NCI-H524 treated with DMSO at 0.1 percent for 48 hours (cell line): ENCODE measurements around the gene TREM1.
A peak's percentile ranks its signal among the peaks of the same experiment; 100 is the strongest.
"Not testable (repeated sequence)": the region's sequence is repeated elsewhere in the genome, so short reads cannot be mapped to it uniquely, and the experiment has no call there.

Source experiments
- DNase-seq: peaks from one replicate; lab custom pipeline; 2025; lab: John Stamatoyannopoulos, UW

The TREM1 gene

DNA sequence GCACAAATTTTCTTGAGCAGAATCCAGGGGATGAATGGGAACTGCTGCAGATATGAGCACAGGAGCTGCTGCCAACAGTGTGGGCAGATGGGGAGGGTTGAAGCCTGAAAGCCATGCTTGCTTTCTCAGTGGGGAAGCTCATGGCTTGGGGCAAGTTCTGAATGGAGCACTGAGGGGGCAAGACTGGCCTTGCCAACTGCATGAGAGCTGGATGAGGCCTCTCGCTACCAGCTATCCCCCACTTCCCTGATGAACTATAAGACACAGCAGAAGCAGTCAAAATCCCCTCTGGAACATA, 28.3 kb downstream of the TREM1 start:
- DNase-seq: no peak

- DNase-seq: peak; percentile 4
These were observed 28.9 kb downstream of the TREM1 start for GRCh38 chr6:41257369-41258195.

DNA sequence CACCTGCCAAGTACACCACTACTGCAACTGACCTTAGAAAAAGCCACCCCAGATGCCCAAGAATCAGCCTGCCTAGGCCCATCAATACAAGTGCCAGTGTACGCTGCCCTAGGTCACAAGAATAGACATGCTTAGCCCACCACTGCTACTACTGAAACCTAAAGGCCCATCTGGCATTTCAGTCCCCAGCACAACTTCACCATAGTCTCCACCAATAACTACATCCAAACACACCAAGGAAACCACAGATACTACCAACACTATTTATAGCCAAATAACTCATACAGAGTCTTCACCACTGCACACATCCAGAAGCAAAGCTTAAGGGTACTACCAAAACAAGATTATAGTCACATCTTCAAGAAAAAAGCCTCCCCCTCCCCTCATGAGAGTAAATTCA, 30.1 kb downstream of the TREM1 start:
- DNase-seq: no peak

DNA sequence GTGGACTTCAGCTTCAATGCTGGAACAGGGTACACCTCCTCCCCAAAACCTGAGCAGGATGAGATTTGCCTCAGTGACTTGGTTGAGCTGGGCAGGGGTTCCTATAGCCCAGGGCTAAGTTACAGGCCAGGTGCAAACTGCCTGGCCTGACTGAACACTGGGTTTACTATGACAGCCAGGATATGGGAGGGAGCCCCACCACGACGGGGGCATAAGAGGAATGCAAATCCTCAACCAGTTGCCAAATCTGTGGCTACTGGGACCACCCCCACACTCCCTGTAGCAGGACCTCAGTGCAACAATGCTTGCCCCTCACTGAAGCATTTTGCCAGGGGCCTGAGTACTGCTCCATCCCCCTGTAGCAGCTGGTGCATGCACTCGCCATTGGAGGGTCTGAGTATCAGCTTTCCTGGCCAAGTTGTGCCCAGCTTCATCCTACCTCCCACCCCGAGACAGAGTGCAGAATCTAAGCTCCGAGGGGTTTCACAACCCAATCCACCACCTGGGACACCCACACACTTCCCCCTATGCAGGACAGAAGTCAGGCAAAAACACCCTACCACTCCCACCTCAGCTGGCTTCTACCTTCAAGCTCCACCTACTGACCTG, 30.7 kb downstream of the TREM1 start:
- DNase-seq: no peak

DNA sequence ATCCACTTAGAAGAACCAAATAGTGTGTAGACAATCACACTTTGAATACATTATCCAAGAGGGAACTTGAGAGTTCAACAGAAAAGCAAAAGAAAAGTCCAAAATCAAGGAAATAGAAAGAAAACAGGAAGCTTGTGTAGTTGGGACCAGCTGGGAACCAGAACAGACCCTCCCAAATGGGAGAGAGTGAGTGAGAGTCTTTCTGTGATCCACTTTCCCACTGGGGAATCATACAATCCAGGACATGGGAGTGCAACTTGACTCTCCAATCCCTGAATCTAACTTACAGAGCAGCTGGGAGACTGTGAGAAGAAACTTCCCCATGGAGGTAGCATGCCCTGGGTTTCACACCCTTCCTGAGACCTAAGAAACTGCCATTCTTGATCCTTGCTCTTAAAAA, 31.4 kb downstream of the TREM1 start:
- DNase-seq: no peak

DNA sequence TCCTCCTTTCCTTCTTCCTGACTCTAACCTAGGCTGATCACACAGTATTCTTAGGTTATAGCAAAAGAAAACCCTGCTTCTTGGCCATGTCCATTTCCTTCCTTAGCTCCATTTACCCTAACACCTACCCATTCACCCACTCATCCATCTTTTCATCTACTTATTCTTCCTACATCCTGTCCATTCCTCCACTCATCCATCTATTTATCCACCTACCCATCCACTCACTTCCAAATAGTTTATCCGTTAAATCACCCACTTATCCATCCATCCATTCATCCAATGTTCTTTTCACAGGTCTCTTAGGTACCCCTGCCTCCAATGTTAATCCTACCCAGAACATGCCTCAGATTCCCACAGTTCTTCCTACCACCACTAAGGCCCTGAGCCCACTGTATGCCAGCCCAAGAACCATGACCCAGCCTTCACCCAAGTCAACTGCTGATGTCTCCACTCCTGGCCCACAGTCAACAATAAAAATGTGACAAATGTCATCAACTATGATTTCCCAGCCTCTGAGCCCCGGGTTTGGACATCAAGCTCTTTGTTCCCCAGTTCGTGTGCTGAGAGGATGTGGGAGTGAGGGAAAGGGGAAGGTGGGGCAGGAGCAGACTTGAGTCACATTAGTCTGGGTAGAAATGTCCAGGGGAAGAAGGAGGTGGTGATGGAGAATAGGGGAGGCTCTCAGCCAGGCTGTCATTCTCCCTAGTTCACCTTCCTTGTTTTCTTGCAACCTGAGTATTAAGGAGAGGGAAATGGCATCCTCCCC, 33.9 kb downstream of the TREM1 start:
- no peak for DNase-seq

GRCh38 chr6:41247882-41248705, 38.4 kb downstream of the TREM1 start:
- no peak for DNase-seq

GRCh38 chr6:41247288-41247865, 39.1 kb downstream of the TREM1 start:
- no peak for DNase-seq

GRCh38 chr6:41246529-41246928, 40.0 kb downstream of the TREM1 start:
- DNase-seq: not testable (repeated sequence)

GRCh38 chr6:41239467-41240159, 46.9 kb downstream of the TREM1 start:
- no peak for DNase-seq

GRCh38 chr6:41237128-41237527, 49.4 kb downstream of the TREM1 start:
- no peak for DNase-seq

DNA sequence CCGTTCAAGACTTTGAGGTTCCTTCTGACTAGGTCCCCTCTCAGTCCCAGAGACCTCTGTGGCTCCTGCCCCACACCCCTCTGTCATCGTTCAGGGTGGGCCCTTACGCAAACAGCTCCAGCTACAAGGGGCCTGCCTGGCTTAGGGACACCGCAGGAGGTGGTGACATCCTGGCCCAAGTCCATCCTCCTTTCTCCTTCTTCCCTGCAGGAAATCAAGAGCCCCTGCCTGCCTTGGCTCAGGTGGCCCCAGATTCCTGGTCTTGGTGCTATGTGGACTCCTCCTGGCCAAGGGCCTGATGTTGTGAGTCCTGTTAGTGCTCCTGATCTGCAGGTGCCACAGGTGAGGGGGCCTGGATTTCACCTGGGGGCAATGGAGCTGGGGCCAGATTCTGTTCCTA, 50.2 kb downstream of the TREM1 start:
- DNase-seq: no peak

DNA sequence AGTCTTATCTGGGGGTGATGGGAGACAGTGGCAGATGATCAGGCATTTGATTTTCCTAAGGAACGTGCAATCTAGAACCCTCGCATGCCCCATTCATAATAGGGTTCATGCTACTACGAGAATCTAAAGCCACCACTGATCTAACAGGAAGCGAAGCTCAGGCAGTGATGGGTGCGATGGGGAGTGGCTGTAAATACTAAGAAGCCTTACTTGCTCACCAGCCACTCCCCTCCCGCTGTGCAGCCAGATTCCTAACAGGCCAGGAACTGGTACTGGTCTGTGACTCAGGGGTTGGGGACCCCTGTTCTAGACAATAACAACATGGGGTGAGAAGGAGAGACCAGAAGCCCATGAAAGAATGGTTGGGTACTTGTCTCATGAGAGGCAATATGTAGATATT, 53.8 kb downstream of the TREM1 start:
- no peak for DNase-seq

DNA sequence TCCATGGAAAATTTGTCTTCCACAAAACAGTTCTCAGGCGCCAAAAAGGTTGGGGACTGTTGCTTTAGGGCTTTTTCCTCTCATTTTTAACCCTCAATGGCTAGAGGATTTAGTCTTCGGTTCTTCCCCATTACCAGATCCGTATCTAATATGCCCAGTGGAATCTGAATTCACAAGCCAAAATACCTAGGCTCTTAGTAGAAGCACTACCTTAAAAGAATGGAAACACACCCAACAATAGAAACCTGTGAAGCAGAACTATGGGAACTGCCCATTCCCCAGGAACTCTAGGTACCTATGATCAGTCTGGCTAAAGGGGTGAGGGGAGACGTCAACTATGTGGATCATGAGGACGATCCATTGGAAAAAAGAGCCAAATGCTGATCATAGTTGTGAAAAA, 55.2 kb downstream of the TREM1 start:
- DNase-seq: no peak

DNA sequence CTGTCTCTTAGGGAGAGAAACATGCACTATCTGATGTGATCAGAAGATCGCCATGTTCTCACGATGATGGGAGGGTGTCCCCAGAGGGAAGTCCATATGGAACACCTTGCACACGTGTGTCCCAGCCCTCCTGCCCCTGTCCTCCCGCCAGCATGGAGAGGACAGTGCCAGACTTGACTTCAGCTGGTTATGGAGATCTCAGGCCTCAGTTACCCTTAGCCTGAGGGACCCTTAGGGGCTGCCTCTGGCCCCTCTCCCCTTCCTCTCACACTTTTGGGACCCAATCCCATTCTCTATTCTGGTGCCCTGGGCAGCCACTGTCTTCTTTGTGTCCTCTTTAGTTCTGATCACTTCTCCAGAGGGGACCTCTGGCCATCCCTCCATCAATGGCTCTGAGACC, 56.8 kb downstream of the TREM1 start:
- DNase-seq: no peak

- no peak for DNase-seq
These were observed 57.9 kb downstream of the TREM1 start for GRCh38 chr6:41228616-41229015.

- no peak for DNase-seq
These were observed 58.4 kb downstream of the TREM1 start, which contains the start of gene TREML4 for GRCh38 chr6:41228096-41228495. Gene TREML4, plus strand, starts transcription at chr6:41228349. Its CDS starts 79 bp downstream, at chr6:41228428.

GRCh38 chr6:41226752-41227151, 59.7 kb downstream of the TREM1 start:
- DNase-seq: no peak

DNA sequence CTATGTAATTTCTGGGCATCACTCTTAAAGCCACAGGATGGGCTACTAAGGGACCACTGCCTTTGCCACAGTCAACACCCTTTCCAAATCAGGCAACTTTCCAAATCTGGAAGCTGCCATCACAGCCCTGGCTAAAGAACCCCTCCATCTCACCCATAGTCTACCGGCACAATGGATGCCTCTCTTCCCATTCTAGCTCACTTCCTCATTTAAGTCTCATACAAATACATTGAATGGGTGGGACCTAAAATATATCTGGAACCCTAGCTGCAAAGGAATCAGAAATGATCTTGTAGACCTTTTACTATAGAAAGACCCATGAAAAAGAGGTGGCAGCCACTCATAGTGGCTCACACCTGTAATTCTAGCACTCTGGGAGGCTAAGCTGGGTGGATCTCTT, 61.7 kb downstream of the TREM1 start:
- DNase-seq: no peak
